ENCODE results near the gene LIX1.
"Not testable (repeated sequence)": the region's sequence is repeated elsewhere in the genome, so short reads cannot be mapped to it uniquely, and the experiment has no call there.

Gene LIX1

DNA sequence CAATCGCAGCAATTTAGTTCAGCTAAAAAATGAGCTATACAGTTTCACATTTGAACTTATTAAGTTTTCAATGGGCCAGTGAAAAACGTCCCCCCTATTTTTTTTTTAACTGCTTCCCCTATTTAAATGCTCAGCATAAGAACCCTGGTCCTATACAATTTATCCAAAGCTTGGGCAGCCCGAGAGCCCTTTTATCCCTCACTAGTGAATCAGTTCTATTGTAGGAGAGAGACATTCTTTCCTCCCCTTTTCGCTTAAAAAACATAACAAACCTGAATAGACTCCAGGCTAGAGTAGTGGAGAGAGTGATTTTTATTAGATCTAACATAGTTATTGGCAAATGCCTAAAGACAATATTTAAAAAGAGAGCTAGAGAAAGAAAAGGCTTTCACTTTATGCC, 1.4 kb downstream of the LIX1 start:
- no peak for DNase-seq (ENCODE audit: low read depth)

- DNase-seq (ENCODE audit: low read depth) = not testable (repeated sequence)
These were observed 2.2 kb downstream of the LIX1 start for GRCh38 chr5:97140250-97140649.

- DNase-seq (ENCODE audit: low read depth) = no peak
These were observed 5.9 kb downstream of the LIX1 start for GRCh38 chr5:97136475-97136874.

DNA sequence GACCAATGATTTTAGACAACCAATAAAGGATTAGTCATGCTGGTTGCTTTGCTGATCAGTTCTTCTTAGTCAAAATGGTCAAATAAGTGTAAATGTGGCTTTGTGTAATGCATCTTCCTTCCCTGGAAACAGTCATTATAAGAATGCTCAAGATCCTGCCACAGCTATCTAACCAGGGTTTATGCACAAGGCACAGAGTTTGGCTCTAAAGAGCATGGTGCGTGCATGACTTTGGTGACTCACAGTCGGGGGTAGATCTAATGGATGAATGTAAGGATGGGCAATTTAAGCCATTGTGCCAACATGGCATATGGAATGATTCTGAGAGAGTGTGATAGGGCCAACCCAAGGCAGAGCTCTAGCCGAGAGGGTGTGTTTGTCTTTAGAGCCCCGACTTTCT, 6.5 kb downstream of the LIX1 start:
- DNase-seq (ENCODE audit: low read depth) = no peak

DNA sequence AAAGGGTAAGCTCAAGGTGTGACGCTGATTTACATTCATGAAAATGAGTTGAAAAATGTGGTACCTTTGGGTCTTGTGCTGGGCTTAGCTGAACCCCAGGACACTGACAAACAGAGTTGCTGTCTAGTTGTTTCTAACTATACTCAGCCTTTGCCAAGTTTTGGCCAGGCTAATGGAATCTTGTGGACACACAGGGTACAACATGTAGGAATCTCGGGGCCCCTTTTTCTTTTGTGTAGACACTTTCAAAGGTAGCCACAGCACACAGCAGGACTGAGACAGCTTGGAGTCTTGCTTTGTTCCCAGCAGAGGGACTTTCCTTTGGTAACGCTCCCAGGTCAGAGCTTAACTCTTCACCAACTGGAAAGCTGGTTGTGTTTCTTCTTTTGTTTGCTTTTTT, 7.8 kb downstream of the LIX1 start:
- no peak for DNase-seq (ENCODE audit: low read depth)

GRCh38 chr5:97133101-97133500, 9.3 kb downstream of the LIX1 start:
- DNase-seq (ENCODE audit: low read depth) = no peak

- DNase-seq (ENCODE audit: low read depth) = no peak
These were observed 10.5 kb downstream of the LIX1 start for GRCh38 chr5:97131921-97132320.

- DNase-seq (ENCODE audit: low read depth) = no peak
These were observed 11.2 kb downstream of the LIX1 start for GRCh38 chr5:97131139-97131710.

DNA sequence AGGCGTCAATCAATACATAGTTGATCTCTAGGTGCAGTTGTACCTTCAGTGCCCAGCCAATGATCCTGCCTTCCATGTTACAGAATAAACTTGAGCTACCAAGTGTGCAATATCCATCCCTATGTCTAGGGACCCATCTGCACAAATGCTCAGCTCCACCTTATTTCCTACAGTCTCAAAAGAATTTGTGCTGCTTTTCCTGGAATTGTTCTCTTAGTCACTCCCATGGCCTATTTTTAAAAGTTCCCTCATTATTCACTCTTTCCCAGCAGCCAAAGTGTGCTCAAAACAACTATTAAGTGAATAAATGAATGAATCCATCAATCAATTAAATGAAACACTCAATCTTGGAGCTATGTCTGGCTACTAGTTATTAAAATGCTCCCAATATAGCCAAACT, 14.7 kb downstream of the LIX1 start:
- no peak for DNase-seq (ENCODE audit: low read depth)

- no peak for DNase-seq (ENCODE audit: low read depth)
These were observed 17.2 kb downstream of the LIX1 start for GRCh38 chr5:97125125-97125683.

DNA sequence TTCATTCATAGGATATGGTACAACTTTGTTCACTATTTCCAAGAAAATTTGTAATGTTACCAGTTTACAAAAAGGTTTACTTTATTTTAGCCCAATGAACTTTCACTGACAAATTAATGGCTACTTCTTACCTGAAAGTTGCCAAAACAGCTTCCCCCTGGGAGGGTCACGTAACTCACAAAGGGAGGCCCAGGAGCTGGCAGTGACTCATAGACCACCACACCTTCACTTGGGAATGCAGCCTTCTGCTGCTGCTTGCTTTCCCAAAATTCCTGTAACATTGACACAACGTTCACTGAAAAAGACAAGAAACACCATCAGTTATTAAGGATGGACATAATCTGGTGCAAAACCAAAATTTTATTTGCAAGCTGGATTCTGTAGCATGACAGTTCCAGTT, 18.1 kb downstream of the LIX1 start:
- no peak for DNase-seq (ENCODE audit: low read depth)

DNA sequence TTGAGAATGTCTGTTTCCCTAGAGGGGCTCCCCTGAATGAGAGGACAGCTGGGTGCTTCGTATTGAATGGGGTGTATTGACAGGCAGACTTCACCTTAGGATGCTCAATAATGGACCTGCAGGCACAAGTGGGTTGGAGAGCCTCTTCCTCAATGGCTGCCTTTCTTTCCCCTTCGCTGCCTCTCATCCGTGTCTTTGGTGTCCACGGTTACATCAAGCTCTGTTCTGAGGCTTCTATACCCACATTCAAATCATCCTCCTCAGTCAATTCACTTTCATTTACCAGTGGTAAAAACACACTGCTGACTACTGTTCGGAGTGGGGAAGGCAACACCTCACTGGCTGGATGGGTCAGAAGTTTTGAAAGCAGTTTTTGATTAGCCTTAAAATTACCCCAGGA, 20.6 kb downstream of the LIX1 start:
- no peak for DNase-seq (ENCODE audit: low read depth)

DNA sequence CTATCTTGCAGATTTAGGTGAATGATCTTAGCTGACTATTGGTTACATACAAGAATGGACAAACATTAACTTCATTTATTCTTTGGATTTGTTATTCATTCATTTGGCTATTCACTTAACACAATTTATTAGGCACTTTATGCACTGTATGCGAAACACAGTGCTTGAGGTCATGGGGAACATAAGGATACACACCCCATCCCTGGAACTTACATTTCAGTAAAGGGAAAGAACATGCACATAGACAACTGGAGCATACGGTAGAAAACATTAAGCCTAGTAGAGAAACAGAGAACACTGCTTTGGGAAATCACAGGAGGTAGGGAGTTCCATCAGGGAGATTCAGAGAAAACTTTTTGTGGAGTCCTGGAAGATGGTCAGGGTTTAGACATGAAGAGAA, 22.2 kb downstream of the LIX1 start:
- DNase-seq (ENCODE audit: low read depth) = no peak

DNA sequence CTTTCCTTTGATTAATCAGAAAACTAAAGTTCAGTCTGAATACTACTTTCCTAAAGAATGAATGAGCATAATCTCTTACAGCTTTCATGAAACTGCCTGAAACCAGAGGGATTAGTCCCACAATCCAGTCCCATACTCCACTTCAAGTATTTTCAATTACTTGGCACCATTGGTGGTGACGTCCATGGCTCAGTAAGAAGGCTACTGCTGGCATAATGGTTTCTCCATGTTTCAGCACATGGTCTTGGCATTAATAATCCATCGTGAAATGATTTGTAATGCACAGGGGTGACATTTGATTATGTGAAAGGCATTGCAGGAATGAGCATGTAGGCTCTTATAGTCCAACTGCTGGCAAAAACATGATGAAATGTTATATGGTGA, 23.4 kb downstream of the LIX1 start:
- no peak for DNase-seq (ENCODE audit: low read depth)

DNA sequence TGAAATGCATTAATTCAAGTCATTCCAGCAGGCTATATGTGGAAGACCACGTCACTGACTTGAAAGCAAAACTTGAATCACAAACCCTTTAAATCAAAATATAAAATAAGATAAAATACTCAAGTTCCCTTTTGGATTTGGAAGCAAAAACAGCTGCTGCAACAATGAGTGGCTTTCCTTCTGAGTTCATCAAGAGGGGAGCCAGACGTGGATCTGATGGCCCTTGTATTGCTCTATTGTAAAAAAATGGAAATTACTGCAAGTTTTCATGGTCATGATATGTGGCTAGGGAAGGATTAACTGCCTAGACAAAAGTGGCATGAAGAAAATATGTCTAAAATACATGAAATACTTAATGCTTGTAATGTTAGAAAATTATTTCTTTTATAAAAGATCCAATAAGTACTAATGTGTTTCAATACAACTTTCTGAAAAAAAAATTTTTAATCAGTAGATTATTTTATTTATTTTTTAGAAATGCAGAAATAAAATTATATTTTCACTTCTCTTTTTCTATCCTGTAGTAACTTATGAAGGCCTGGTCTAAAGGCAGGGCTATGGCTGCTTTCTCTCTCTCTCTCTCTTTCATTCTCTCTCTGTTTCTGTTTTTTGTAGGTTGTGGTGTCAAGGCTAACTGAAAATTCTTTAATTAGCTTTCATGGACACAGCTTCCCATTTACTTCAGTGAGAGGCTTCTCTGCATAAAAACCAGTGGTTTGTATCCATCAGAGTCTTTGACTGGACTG, 24.0 kb downstream of the LIX1 start:
- DNase-seq (ENCODE audit: low read depth) = no peak

GRCh38 chr5:97115932-97116331, 26.5 kb downstream of the LIX1 start:
- no peak for DNase-seq (ENCODE audit: low read depth)

DNA sequence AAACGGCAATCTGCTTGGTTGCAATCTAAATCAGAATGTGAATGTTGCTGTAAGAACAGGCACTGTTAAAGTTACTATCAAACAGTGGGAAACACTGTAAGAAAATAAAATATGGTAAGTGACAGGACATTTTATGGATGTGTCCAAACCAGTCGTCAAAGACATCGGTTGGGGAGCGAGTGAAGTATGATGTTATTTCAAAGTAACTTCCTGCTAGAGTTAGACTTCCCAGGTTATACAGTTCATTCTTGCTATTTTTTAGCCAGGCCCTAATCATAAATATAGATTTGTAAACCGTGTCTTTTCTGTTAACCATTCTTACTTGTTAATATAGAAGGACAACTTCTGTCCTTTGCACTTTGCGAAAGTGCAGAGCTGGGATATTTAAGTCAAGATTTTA, 30.2 kb downstream of the LIX1 start:
- no peak for DNase-seq (ENCODE audit: low read depth)

- DNase-seq (ENCODE audit: low read depth) = no peak
These were observed 30.8 kb downstream of the LIX1 start for GRCh38 chr5:97111616-97112015.

DNA sequence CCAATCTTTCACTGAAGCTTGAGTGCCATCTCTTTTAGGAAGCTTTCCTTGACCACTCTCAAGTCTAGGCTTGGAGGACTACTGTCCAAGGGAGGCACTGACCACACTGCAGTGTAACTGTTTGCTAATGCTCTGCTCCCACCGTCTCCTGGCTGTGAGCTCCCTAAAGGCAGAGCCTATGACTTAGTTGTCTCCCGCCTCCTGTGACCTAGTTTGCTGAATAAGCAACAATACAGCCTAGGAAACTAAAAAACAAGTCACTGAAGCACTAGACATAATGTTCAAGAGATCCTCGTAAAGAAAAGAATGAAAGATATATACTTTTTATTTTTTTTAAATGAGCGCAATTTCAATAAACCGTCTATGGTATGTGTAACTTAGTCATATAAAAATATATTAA, 31.4 kb downstream of the LIX1 start:
- no peak for DNase-seq (ENCODE audit: low read depth)

- DNase-seq (ENCODE audit: low read depth) = no peak
These were observed 35.1 kb downstream of the LIX1 start for GRCh38 chr5:97107318-97107717.

- no peak for DNase-seq (ENCODE audit: low read depth)
These were observed 36.2 kb downstream of the LIX1 start for GRCh38 chr5:97106216-97106581.

DNA sequence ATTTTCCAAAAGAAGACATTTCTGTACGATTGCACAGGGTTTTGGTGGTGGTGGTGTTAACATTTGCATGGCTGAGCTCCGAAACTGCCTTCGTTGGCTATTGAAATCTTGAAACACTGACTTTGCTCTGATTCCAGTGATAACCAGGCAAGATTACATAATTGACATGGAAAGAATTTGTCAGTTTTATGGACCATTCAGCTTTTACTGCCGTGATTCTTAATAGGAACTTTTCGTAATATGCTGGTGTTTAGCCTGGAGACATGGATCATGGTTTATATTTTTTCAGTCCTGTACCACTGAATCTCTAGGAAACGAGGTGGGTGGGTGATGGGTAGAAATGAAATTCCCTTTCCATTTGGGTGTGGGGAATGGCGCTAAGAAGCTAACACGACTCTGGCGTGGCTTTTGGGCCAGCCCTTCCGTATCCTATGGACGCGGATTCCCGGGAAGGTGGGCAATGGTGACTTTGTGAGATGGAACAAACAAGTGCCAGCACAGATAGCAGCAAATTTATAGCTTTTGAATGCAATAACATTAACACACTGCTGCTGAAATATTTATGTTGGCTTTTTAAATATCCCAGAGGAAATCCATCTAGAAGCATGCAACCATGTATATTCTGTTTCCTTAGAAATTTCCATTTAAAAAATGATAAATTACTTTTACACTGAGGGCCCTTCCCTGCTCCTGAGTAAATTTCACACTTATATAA, 36.8 kb downstream of the LIX1 start:
- no peak for DNase-seq (ENCODE audit: low read depth)

DNA sequence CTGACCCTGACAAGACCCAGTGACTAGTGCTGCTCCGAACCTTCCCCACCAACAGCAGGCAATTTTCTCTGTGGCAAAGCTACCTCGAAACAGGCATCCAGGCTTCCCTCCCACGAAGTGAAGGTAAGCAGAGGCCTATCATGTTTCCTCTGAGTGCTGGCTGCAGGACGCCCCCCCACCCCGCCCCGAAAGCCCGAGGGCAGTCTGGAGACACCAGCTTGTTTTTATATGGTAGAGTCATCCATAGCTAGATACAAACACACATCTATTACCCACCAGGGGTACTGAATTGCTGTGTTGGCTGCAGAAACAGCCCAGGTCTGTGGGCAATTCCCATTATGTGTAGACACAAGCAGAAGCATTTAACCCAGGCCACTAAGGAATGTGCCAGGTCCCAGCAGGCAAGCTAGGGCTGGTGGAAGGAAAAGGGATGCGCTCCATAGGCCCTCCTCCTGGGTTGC, 40.4 kb downstream of the LIX1 start:
- DNase-seq (ENCODE audit: low read depth) = no peak
